ENCODE data around the gene ZNF613. TPM values are rescaled to one million over a fixed set of nuclear protein-coding genes. Genes with fewer than 3 reads are reported as not detected.

ZNF613 gene
- total and polyA plus RNA-seq, 2 donors (not counting 1 experiment from before 2014, with no cell fraction given): 3.0 to 7.0 TPM

DNA sequence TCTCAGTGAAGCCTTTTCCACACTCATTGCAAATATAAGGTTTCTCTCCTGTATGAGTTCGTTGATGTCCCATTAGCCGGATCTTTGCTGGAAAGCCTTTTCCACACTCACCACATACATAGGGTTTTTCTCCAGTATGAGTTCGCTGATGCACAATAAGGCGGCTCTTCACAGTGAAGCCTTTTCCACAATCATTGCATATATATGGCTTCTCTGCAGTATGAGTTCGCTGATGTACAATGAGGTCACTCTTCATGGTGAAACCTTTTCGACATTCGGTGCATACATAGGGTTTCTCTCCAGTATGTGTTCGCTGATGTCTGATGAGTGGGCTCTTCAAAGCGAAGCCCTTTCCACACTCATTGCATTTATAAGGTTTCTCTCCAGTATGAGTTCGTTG lies 66.2 kb downstream of the ZNF613 start:
- no peaks in the 10 kb centered on the region for H4K20me1 ChIP-seq (ENCODE audit: control insufficient read depth, insufficient read depth, low read length, poor library complexity, severe bottlenecking)
- Mint-ChIP-seq H3K27ac (no peak overlapping the region), H3K4me1 (no peaks in the 10 kb centered on the region), H3K9me3 (ENCODE audit: insufficient read depth) (peaks cover 28% of the 10 kb centered on the region), H3K4me3 (no peak overlapping the region), H3K27me3 (no peaks in the 10 kb centered on the region)
- no peak overlapping the region for H3K27ac ChIP-seq (ENCODE audit: low read length in 2 of 2)
- peak overlapping the region in 1 of 5 experiments; percentile 11 for H3K4me3 ChIP-seq (ENCODE audit: control extremely low read depth in 1 of 5, extremely low read depth in 1 of 5, insufficient read depth in 1 of 5, low read depth in 2 of 5, low read length in 4 of 5)
- H3K27me3 ChIP-seq (replicated peaks in 1 of 4; ENCODE audit: control extremely low read depth in 1 of 4, control insufficient read depth in 3 of 4, insufficient read depth in 4 of 4, low read length in 3 of 4): no peaks in the 10 kb centered on the region
- ChIA-PET CTCF (no interaction called here), POLR2A (no interaction called here)
- H3K79me2 ChIP-seq (ENCODE audit: control insufficient read depth, insufficient read depth, low read length): no peaks in the 10 kb centered on the region
- peaks cover 46 to 79% (median 48%) of the 10 kb centered on the region in 3 donors for H3K9me3 ChIP-seq (ENCODE audit: control extremely low read depth in 1 of 3, control insufficient read depth in 2 of 3, insufficient read depth in 1 of 3, low read length in 2 of 3)
- H2AFZ ChIP-seq (ENCODE audit: insufficient read depth, low read depth, low read length, poor library complexity, severe bottlenecking): no peak overlapping the region
- ATAC-seq (ENCODE audit: low read depth) (no peak), DNase-seq (no peak)
- peaks cover 29 to 37% of the 10 kb centered on the region in 2 experiments for H3K36me3 ChIP-seq (replicated peaks in 1 of 2; ENCODE audit: control extremely low read depth in 1 of 2, control insufficient read depth in 1 of 2, extremely low read depth in 1 of 2, insufficient read depth in 2 of 2, low read length in 1 of 2)
- H3K4me2 ChIP-seq (replicated peaks; ENCODE audit: low read depth, low read length, poor library complexity, severe bottlenecking): no peak overlapping the region
- H3K9ac ChIP-seq (ENCODE audit: low read length): no peak overlapping the region
- no peaks in the 10 kb centered on the region for H3K4me1 ChIP-seq (ENCODE audit: control insufficient read depth in 2 of 2, insufficient read depth in 2 of 2, low read length in 2 of 2)
- intact Hi-C loops (cut with micrococcal nuclease): no loop called here
- TF ChIP-seq, protein P1, sequence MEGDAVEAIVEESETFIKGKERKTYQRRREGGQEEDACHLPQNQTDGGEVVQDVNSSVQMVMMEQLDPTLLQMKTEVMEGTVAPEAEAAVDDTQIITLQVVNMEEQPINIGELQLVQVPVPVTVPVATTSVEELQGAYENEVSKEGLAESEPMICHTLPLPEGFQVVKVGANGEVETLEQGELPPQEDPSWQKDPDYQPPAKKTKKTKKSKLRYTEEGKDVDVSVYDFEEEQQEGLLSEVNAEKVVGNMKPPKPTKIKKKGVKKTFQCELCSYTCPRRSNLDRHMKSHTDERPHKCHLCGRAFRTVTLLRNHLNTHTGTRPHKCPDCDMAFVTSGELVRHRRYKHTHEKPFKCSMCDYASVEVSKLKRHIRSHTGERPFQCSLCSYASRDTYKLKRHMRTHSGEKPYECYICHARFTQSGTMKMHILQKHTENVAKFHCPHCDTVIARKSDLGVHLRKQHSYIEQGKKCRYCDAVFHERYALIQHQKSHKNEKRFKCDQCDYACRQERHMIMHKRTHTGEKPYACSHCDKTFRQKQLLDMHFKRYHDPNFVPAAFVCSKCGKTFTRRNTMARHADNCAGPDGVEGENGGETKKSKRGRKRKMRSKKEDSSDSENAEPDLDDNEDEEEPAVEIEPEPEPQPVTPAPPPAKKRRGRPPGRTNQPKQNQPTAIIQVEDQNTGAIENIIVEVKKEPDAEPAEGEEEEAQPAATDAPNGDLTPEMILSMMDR (IDR thresholded peaks at IDR 0.05): no peak
- no peak for TF ChIP-seq EZH2 (IDR thresholded peaks at IDR 0.05; ENCODE audit: borderline replicate concordance, insufficient read depth, low read depth, low read length, poor library complexity, severe bottlenecking)
- WGBS (ENCODE audit: insufficient coverage): 91% methylated on average over 6 of the region's 10 CpGs

DNA sequence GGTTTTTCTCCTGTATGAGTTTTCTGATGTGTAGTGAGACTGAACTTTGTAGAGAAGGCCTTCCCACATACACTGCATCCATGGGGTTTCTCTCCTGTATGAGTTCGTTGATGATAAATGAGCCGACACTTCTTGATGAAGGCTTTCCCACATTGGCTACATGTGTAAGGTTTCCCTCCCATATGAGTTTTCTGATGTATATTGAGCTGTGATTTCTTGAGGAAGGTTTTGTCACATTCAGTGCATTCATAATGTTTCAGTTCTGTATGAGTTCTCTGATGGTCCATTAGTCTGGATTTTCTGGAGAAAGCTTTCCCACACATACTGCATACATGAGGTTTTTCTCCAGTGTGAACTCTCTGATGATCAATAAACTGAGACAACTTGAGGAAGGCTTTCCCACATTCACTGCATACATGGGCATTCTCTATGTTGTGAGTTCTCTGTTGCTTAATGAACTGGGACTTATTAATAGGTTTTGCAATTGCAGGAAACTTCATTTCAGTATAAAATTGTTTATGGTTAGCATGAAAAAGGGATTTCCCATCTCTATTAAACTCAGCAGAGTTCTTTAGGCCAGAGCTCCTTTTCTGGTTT lies 66.9 kb downstream of the ZNF613 start:
- Mint-ChIP-seq H3K27me3 (no peaks in the 10 kb centered on the region), H3K27ac (no peak overlapping the region), H3K4me3 (no peak overlapping the region), H3K9me3 (ENCODE audit: insufficient read depth) (peaks cover 26% of the 10 kb centered on the region), H3K4me1 (no peaks in the 10 kb centered on the region)
- ChIA-PET POLR2A (no interaction called here), CTCF (no interaction called here)
- Histone ChIP-seq H3K9me3 (ENCODE audit: control extremely low read depth in 1 of 3, control insufficient read depth in 2 of 3, insufficient read depth in 1 of 3, low read length in 2 of 3) (peaks cover 45 to 75% (median 48%) of the 10 kb centered on the region in 3 donors), H4K20me1 (ENCODE audit: control insufficient read depth, insufficient read depth, low read length, poor library complexity, severe bottlenecking) (no peaks in the 10 kb centered on the region), H2AFZ (ENCODE audit: insufficient read depth, low read depth, low read length, poor library complexity, severe bottlenecking) (no peak overlapping the region), H3K27me3 (replicated peaks in 1 of 4; ENCODE audit: control extremely low read depth in 1 of 4, control insufficient read depth in 3 of 4, insufficient read depth in 4 of 4, low read length in 3 of 4) (no peaks in the 10 kb centered on the region), H3K4me3 (ENCODE audit: control extremely low read depth in 1 of 5, extremely low read depth in 1 of 5, insufficient read depth in 1 of 5, low read depth in 2 of 5, low read length in 4 of 5) (no peak overlapping the region), H3K9ac (ENCODE audit: low read length) (no peak overlapping the region), H3K4me2 (replicated peaks; ENCODE audit: low read depth, low read length, poor library complexity, severe bottlenecking) (no peak overlapping the region), H3K36me3 (replicated peaks in 1 of 2; ENCODE audit: control extremely low read depth in 1 of 2, control insufficient read depth in 1 of 2, extremely low read depth in 1 of 2, insufficient read depth in 2 of 2, low read length in 1 of 2) (peaks cover 32 to 41% of the 10 kb centered on the region in 2 experiments), H3K27ac (ENCODE audit: low read length in 2 of 2) (no peak overlapping the region), H3K79me2 (ENCODE audit: control insufficient read depth, insufficient read depth, low read length) (no peaks in the 10 kb centered on the region), H3K4me1 (ENCODE audit: control insufficient read depth in 2 of 2, insufficient read depth in 2 of 2, low read length in 2 of 2) (no peaks in the 10 kb centered on the region)
- TF ChIP-seq, protein P1 (IDR thresholded peaks at IDR 0.05): no peak
- TF ChIP-seq EZH2 (IDR thresholded peaks at IDR 0.05; ENCODE audit: borderline replicate concordance, insufficient read depth, low read depth, low read length, poor library complexity, severe bottlenecking): no peak
- ATAC-seq (ENCODE audit: low read depth): no peak
- intact Hi-C loops (cut with micrococcal nuclease): no loop called here
- WGBS (ENCODE audit: insufficient coverage): no CpG with 5 or more reads among the region's 2 CpGs
- DNase-seq: no peak

Measured in B cell (primary cell).